ENCODE measurements around the gene GRAP2. TPM values are rescaled to one million over a fixed set of nuclear protein-coding genes. Genes with fewer than 3 reads are reported as not detected.
"Not testable (repeated sequence)": the region's sequence is repeated elsewhere in the genome, so short reads cannot be mapped to it uniquely, and the experiment has no call there.

GRAP2 gene
- total and polyA plus RNA-seq, 2 donors: 1.7 to 3.2 TPM

- Histone ChIP-seq H3K4me1 (ENCODE audit: insufficient read depth) (no peaks in the 10 kb centered on the region), H3K27ac (ENCODE audit: low read depth) (no peak overlapping the region), H3K4me3 (ENCODE audit: low read depth, low read length) (no peak overlapping the region), H3K36me3 (ENCODE audit: insufficient read depth) (no peaks in the 10 kb centered on the region)
- WGBS: 79% methylated on average over 2 of the region's 2 CpGs
- no peak for DNase-seq (ENCODE audit: extremely low spot score)
These were observed 83.9 kb downstream of the GRAP2 start for GRCh38 chr22:39984746-39985145.

DNA sequence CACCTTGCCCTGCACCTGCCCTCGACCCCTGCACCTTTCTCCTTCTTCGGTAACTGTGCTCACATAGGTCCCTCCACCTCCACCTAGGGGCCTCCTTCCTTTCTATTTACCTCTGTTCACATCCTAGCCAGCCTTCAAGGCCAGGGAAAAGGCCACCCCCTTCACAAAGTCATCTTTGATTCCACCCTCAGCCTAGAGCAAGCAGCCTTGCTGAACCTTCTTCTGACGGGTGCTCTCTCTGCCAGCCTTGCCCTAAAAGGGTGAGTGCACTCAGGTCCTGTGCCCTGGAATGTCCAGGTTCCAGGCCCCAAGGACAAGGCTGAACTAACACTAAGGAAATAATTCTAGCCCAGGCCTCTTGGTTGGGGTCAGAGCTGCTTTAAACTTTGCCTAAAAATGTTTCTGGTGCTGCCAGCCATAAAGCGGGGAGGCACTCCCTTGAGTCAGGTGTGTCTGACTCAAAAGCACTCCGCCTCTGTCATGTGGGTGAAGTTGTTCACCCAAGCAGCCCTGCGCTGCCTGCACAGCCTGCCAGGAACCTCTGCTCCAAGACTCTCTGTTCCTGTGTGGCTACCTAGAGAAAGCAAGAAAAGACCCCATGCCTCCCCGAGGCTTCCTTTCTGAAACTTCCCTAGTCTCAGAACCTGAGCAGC is 84.6 kb downstream of the GRAP2 start:
- DNase-seq (ENCODE audit: extremely low spot score): no peak
- Histone ChIP-seq H3K27ac (ENCODE audit: low read depth) (no peak overlapping the region), H3K4me1 (ENCODE audit: insufficient read depth) (no peaks in the 10 kb centered on the region), H3K36me3 (ENCODE audit: insufficient read depth) (no peaks in the 10 kb centered on the region), H3K4me3 (ENCODE audit: low read depth, low read length) (no peak overlapping the region)
- 83% methylated on average over 7 of the region's 7 CpGs for WGBS

DNA sequence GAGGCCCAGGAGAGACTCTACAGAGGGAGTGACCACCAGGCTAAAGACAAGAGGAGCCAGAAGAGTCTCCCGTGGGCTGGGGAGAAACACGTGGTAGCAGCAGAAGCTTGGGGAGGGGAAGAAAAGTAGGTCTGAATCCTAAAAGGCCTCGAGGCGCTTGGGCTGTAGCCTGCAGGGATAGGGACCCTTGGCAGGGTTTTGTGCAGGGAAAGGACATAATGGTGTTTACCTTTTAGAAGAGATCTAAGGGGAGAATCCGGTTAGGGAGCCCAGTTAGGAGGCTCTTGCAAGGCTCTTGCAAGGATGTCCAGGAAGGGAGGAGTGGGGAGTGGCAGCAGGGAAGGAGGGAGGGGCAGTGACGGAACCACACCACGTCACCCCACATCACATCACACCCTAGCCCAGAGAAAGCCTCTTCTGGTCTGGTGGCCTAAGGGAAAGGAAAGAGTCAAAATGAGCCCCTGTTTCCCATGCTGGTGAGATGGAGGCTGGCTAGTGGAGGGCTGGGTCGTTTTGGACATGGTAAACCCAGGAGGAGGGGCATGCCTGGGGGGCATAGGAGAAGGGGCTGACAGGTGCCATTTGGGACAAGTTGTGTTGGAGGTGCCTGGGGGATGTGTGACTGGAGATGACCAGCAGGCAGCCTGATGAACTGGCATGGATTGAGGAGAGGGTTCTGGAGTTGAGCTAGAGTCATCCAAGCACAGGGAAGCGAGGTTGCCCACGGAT is 87.7 kb downstream of the GRAP2 start:
- H3K4me1 ChIP-seq (ENCODE audit: insufficient read depth): no peaks in the 10 kb centered on the region
- WGBS: 70% methylated on average over 10 of the region's 10 CpGs

DNA sequence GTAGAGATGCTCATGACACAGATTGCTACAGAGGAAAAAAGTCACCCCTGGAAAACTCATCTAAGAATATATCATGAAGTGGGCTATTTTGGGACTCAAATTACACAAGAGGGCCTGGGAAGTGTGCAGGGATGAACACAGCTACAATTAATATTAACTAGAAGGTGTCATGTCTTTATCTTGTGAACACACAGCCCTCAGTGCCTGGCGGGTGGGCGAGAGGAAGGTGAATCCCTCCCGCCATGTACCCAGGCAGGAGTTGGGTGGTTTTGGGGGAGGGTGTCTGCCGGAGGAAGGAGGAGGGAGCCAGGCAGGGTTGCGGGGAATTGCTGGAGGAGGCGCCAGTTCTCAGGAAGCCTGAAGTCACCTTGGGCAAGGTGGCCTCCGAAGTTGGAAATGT is 88.7 kb downstream of the GRAP2 start:
- no peaks in the 10 kb centered on the region for H3K36me3 ChIP-seq (ENCODE audit: insufficient read depth)
- no peaks in the 10 kb centered on the region for H3K4me1 ChIP-seq (ENCODE audit: insufficient read depth)
- DNase-seq (ENCODE audit: extremely low spot score): no peak
- no peak overlapping the region for H3K27ac ChIP-seq (ENCODE audit: low read depth)
- no peak overlapping the region for H3K4me3 ChIP-seq (ENCODE audit: low read depth, low read length)
- 90% methylated on average over 7 of the region's 7 CpGs for WGBS

More for the DNA sequence above, 87.7 kb downstream of the GRAP2 start:
- no peak overlapping the region for H3K4me3 ChIP-seq (ENCODE audit: low read depth, low read length)
- H3K27ac ChIP-seq (ENCODE audit: low read depth): no peak overlapping the region
- no peaks in the 10 kb centered on the region for H3K36me3 ChIP-seq (ENCODE audit: insufficient read depth)
- no peak for DNase-seq (ENCODE audit: extremely low spot score)

- H3K27ac ChIP-seq (ENCODE audit: low read depth): no peak overlapping the region
These were observed 89.8 kb downstream of the GRAP2 start for GRCh38 chr22:39990686-39991085.

GRCh38 chr22:39991159-39991860 is 90.4 kb downstream of the GRAP2 start:
- Histone ChIP-seq H3K4me3 (ENCODE audit: low read depth, low read length) (no peak overlapping the region), H3K4me1 (ENCODE audit: insufficient read depth) (no peaks in the 10 kb centered on the region), H3K36me3 (ENCODE audit: insufficient read depth) (no peaks in the 10 kb centered on the region), H3K27ac (ENCODE audit: low read depth) (no peak overlapping the region)
- no peak for DNase-seq (ENCODE audit: extremely low spot score)
- WGBS: 81% methylated on average over 9 of the region's 9 CpGs

More at GRCh38 chr22:39990686-39991085, 89.8 kb downstream of the GRAP2 start:
- 81% methylated on average over 3 of the region's 3 CpGs for WGBS
- Histone ChIP-seq H3K4me3 (ENCODE audit: low read depth, low read length) (no peak overlapping the region), H3K4me1 (ENCODE audit: insufficient read depth) (no peaks in the 10 kb centered on the region), H3K36me3 (ENCODE audit: insufficient read depth) (no peaks in the 10 kb centered on the region)
- no peak for DNase-seq (ENCODE audit: extremely low spot score)

GRCh38 chr22:39992088-39992826 is 91.4 kb downstream of the GRAP2 start:
- no peak overlapping the region for H3K27ac ChIP-seq (ENCODE audit: low read depth)
- H3K36me3 ChIP-seq (ENCODE audit: insufficient read depth): no peaks in the 10 kb centered on the region
- no peak overlapping the region for H3K4me3 ChIP-seq (ENCODE audit: low read depth, low read length)
- no peak for DNase-seq (ENCODE audit: extremely low spot score)
- H3K4me1 ChIP-seq (ENCODE audit: insufficient read depth): no peaks in the 10 kb centered on the region
- WGBS: 82% methylated on average over 5 of the region's 5 CpGs

- not testable (repeated sequence) for H3K36me3 ChIP-seq (ENCODE audit: insufficient read depth); H3K4me3 ChIP-seq (ENCODE audit: low read depth, low read length); H3K27ac ChIP-seq (ENCODE audit: low read depth); H3K4me1 ChIP-seq (ENCODE audit: insufficient read depth); DNase-seq (ENCODE audit: extremely low spot score)
- 91% methylated on average over 7 of the region's 7 CpGs for WGBS
These were observed 92.0 kb downstream of the GRAP2 start for GRCh38 chr22:39992894-39993293.

- H3K4me1 ChIP-seq (ENCODE audit: insufficient read depth): no peaks in the 10 kb centered on the region
- DNase-seq (ENCODE audit: extremely low spot score): no peak
- H3K4me3 ChIP-seq (ENCODE audit: low read depth, low read length): no peak overlapping the region
- 51% methylated on average over 20 of the region's 20 CpGs for WGBS
- H3K36me3 ChIP-seq (ENCODE audit: insufficient read depth): no peaks in the 10 kb centered on the region
- no peak overlapping the region for H3K27ac ChIP-seq (ENCODE audit: low read depth)
These were observed 93.2 kb downstream of the GRAP2 start for GRCh38 chr22:39994041-39994565.

DNA sequence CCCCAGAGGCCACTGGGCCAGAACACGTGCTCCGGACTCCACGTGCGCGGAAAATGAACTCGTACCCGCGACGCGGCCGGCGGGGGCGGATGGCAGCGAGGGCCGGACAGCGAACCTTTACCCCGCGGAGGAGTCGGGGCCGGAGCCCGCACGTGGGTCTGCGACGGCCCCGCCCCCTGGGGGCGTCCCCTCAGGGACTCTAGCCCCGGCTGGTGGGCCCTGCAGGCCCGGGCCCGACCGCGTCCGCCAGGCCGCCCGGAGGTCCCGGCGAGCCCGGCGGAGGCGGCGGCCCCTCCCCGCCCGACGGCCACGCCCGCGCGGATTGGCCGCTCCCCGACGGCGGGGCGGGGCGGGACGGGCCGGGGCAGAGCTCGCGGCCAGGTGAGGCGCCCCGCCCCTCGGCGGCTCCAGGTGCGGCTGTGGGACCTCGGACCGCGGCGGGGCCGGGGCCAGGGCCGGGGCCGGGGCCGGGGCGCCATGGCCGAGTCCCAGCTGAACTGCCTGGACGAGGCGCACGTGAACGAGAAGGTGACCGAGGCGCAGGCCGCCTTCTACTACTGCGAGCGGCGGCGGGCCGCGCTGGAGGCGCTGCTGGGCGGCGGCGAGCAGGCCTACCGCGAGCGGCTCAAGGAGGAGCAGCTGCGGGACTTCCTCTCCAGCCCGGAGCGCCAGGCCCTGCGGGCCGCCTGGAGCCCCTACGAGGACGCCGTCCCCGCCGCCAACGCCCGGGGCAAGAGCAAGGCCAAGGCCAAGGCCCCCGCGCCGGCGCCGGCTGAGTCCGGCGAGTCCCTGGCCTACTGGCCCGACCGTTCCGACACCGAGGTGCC is 93.9 kb downstream of the GRAP2 start, which contains the start of gene FAM83F:
TSS of gene FAM83F (plus strand) at position 389 of the 827 bp plus-strand sequence. CDS start at position 478, 89 bp downstream.
- no peak for DNase-seq (ENCODE audit: extremely low spot score)
- H3K27ac ChIP-seq (ENCODE audit: low read depth): peak within 1 kb of the TSS; percentile 31
- no peaks in the 10 kb centered on the region for H3K36me3 ChIP-seq (ENCODE audit: insufficient read depth)
- peak within 1 kb of the TSS; percentile 24 for H3K4me3 ChIP-seq (ENCODE audit: low read depth, low read length)
- no peaks in the 10 kb centered on the region for H3K4me1 ChIP-seq (ENCODE audit: insufficient read depth)
- WGBS: 6% methylated on average over 115 of the region's 115 CpGs

DNA sequence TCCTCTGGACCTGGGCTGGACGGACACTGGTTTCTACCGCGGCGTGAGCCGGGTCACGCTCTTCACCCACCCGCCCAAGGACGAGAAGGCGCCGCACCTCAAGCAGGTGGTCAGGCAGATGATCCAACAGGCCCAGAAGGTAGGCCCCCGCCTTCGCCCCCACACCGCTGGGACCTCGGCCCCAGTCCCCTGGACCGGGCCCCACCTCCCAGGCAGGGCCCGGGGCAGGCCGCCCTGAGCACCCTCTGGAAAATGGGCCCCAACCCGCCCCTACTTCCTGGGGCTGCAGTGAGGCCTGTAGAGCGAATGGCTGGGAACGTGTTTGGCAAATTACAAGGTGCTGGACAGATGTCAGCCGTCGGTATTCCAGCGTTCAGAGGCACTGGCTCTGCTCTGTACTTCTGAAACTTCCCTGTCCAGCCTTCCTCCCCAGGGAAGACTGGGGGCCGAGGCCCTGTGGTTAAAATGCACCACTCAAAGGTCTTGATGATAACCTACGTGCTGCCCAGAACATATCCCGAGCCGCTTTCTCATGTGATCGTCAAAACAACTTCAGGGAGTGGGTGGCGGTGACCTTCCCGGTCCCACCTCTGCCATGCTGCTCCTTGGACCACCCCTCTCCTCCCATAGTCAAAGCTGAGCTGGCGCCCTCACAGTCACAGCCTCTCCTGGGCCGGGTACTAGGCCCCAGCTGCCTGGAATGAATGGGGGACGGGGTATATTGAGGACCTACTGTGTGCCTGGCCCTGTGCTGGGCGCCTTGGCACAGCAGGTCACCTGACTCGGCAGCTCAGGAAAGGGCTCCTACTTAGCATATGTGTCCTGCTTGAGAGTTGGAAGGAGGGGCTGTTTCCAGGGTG is 94.7 kb downstream of the GRAP2 start:
- DNase-seq (ENCODE audit: extremely low spot score): no peak
- Histone ChIP-seq H3K4me3 (ENCODE audit: low read depth, low read length) (peak overlapping the region; percentile 24), H3K36me3 (ENCODE audit: insufficient read depth) (no peaks in the 10 kb centered on the region), H3K27ac (ENCODE audit: low read depth) (peak overlapping the region; percentile 31), H3K4me1 (ENCODE audit: insufficient read depth) (no peaks in the 10 kb centered on the region)
- 70% methylated on average over 35 of the region's 35 CpGs for WGBS

- Histone ChIP-seq H3K4me3 (ENCODE audit: low read depth, low read length) (no peak overlapping the region), H3K4me1 (ENCODE audit: insufficient read depth) (no peaks in the 10 kb centered on the region), H3K27ac (ENCODE audit: low read depth) (no peak overlapping the region), H3K36me3 (ENCODE audit: insufficient read depth) (no peaks in the 10 kb centered on the region)
- no peak for DNase-seq (ENCODE audit: extremely low spot score)
- 78% methylated on average over 3 of the region's 3 CpGs for WGBS
These were observed 95.8 kb downstream of the GRAP2 start for GRCh38 chr22:39996732-39997131.
